Caki2 (cell line): ENCODE results near the gene SLC17A9. TPM values are rescaled to one million over a fixed set of nuclear protein-coding genes. Genes with fewer than 3 reads are reported as not detected.

Source experiments
- DNase-seq: peaks from one replicate; pipeline ENCODE4 v3.0.0-alpha.2; 2015; ENCODE audit warnings: low read depth
- in situ Hi-C: cut with HindIII; loops from 2 replicates; pipeline ENCODE4 v1.10.0; 2016; ENCODE audit warnings: low sequenced_read_pairs, low pct_unique_long_range_greater_than_20kb, mixed read lengths
- total RNA-seq: library from RNA; depleted of rRNA; stranded (reverse); fragments of >200 nt; shearing (Covaris generic); gene quantifications from 2 replicates; pipeline ENCODE4 v1.2.3, GENCODE V29; 2014; ENCODE audit warnings: low replicate concordance

SLC17A9 gene
- total RNA-seq, 1 experiment from 2014 or later: 5.5 TPM

DNA sequence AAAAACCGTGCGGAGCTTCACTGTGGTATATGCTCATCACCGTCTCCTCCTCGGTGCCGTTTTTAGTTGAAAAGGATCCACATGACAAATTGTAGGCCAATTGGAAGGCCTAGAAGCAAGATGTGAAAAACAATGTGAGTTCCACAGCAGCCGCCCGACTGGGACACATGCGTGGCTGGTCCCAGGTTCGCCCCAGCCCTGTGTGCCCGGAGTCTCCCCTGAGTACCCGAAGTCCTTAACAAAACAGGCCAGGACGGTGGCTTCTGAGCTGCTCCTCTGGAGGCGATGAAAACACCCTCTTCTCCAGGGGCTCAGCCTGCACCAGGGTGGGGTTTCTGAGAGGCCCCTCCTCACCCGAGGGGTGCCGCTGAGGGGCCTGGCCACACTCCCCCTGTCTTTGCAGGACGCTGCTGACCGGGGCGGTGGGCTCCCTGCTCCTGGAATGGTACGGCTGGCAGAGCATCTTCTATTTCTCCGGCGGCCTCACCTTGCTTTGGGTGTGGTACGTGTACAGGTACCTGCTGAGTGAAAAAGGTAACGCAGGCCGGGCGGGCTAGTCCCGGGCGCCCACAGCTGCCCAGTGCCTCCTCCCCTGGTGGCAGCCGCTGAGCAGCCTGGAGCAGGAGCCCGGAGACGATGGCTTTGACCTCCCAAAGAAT lies 9.8 kb downstream of the SLC17A9 start:
- in situ Hi-C loops: no loop called here
- DNase-seq: no peak

DNA sequence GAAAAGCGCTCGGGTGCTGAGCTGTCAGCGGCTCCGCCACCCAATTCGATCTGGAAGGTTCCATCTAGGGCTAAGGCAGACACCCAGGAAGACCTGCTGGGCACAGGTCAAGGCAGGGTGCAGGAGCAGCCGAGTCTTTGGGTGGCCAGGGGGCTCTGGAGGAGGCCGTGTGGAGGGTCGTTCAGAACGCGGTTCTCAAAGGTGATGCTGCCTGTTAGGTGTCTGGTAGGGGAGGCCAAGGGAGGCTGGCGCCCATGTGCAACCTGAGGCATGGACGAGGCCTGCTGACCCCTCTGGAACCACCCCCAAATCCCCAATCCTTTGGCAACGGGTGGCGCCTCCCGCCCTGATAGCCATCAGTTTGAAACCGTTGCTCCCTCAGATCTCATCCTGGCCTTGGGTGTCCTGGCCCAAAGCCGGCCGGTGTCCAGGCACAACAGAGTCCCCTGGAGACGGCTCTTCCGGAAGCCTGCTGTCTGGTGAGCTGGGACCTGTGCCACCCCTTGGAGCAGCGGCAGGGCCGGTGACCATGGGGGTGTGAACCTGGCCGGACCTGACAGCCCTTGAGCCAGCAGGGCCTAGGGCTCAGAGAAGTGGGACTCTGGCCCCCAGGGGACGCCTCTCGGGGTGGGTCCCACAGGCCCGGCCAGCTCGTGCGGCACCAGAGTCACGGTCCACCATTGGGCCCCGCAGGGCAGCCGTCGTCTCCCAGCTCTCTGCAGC lies 10.5 kb downstream of the SLC17A9 start:
- in situ Hi-C loops: no loop called here

DNA sequence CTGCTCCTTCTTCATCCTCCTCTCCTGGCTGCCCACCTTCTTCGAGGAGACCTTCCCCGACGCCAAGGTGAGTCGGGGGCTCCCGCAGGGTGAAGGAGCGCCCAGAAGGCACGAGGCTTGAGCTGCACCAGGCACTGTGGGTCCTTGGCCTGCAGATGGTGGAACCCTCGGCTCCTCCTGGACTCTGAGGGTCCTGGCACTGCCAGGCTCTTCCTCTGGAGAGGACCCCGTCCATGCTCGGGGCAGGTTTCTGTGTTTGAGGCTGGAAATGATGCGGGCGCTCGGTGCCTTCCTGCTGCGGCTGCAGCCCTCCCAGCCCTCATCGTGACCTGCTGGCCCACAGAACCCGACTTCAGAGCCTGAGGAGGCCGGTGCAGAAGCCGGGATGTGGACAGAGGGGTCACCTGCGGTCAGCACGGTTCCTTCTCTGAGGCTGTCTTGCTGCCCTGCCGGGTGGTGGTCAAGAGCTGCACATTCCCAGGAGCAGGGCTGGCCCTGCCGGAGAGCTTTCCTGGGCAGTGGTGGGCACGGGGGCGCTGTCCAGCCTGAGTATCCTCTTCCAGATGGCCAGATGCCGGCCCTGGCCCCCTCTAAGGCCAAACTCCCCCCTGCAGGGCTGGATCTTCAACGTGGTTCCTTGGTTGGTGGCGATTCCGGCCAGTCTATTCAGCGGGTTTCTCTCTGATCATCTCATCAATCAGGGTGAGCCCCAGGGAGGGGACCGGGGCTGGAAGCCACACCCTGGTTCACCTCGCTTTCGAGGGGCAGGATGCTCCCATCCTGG lies 11.3 kb downstream of the SLC17A9 start:
- DNase-seq: no peak
- in situ Hi-C loops: no loop called here

More for the DNA sequence above, 10.5 kb downstream of the SLC17A9 start:
- no peak for DNase-seq

DNA sequence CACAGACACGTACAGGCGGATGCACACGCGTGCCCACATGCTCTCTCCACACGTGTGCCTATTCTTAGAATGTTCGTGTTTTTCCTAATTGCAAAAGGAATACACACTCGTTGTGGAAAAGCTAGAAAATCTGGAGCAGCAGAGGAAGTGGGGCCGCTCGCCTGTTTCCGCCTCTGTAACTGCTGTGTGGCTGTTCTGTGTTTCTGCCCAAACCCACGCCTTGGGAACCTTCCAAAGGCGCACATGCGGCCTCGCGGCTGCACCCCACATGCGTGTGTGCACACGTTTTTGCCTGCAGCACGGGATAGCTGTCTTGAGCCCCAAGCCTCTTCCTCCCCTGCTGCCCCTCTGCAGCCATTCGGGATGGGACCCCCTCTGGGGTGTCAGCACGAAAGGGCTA lies 12.2 kb downstream of the SLC17A9 start:
- in situ Hi-C loops: no loop called here
- no peak for DNase-seq

DNA sequence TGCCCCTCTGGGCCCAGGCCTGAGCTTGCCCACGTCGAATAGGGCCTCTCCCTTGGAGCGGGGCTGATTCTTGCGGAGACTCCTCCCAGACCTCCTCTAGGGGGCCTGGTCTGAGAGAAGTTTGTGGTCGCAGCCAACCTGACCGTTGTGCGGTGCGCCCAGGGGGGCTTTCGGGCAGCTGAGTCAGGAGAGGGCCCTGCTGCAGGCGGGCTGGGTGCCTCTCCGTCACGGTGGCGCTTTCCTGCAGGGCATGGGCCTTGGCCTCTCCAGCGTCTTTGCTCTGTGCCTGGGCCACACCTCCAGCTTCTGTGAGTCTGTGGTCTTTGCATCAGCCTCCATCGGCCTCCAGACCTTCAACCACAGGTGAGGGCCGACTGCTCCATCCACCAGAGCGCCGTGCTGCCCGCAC lies 12.9 kb downstream of the SLC17A9 start:
- no peak for DNase-seq
- in situ Hi-C loops: no loop called here

DNA sequence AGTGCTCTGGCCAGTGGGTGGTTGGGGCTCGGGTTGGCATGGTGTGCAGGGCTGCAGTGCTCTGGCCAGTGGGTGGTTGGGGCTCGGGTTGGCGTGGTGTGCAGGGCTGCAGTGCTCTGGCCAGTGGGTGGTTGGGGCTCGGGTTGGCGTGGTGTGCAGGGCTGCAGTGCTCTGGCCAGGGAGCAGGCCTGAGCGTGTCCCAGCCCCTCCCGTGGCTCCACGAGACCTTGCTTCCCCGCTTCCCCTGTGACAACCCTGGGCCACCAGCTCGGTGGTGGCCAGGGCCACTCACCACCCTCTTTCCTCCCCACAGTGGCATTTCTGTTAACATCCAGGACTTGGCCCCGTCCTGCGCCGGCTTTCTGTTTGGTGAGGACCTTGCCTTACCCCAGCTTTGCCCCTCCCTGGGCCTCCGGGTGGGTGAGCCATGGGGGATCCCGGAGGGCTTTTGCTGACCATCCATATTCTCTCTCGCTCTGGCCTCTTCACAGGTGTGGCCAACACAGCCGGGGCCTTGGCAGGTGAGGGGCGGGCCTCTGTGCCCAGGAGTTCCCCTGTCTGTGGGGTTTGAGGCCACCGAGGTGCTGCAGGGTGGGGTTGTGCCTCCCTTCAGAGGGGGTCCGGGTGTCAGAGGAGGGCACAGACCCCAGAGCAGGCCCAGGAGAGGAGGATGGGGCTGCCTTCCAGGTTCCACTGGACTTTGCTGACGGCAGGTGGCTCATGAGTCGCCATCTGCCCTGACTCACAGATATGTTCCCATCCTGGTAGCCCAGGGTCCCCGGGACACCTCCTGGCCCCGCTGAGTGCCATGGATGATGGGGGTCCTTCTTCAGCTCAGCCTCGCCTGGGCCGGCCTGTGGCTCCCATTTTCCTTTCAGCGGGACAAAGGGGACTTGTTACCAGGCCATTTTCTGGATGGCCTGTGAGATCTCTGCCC lies 14.0 kb downstream of the SLC17A9 start:
- in situ Hi-C loops: no loop called here
- DNase-seq: no peak

DNA sequence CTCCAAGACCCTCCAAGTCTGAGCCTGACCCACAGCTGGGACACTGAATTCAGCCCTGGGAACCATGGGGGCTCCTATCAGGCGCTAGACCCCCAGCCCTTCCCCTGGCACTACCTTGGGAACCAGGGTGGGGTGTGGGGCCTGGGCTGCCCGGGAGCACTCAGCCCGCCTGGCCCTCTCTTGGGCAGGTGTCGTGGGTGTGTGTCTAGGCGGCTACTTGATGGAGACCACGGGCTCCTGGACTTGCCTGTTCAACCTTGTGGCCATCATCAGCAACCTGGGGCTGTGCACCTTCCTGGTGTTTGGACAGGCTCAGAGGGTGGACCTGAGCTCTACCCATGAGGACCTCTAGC lies 14.6 kb downstream of the SLC17A9 start:
- DNase-seq: no peak
- in situ Hi-C loops: no loop called here

DNA sequence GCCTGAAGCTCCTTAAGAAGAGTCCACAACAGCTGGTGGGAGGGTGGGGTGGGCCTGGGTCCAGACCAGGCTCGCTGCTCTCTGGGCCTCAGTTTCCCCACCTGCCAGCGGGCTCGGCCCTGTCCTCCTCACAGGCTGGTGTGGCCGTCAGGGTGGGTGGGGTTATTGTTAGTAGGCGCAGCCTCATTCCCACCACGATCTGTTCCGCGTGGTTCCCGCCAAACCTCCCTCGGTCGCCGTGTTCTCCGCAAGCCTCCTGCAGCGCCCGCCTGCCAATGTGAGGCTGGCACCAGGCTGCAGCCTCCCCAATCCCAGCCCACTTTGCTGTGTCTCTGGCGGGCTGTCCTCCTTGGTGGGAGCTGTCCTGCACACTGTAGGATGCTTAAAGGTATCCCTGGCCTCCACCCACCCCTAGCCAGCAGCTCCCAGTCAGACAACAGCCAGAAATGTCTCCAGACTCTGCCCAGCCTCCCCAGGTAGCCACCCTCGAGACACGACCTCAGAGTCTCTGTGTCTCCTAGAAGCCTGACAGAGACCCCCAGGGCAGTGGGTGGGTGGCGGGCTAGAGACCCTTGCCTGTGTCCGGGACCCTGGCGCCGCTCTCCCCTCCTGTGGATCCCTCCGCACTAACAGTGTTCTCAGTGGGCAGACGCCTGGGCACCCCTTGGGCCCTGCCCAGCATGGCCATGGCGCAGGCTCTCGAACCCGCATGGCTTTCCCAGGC lies 15.3 kb downstream of the SLC17A9 start:
- no peak for DNase-seq

DNA sequence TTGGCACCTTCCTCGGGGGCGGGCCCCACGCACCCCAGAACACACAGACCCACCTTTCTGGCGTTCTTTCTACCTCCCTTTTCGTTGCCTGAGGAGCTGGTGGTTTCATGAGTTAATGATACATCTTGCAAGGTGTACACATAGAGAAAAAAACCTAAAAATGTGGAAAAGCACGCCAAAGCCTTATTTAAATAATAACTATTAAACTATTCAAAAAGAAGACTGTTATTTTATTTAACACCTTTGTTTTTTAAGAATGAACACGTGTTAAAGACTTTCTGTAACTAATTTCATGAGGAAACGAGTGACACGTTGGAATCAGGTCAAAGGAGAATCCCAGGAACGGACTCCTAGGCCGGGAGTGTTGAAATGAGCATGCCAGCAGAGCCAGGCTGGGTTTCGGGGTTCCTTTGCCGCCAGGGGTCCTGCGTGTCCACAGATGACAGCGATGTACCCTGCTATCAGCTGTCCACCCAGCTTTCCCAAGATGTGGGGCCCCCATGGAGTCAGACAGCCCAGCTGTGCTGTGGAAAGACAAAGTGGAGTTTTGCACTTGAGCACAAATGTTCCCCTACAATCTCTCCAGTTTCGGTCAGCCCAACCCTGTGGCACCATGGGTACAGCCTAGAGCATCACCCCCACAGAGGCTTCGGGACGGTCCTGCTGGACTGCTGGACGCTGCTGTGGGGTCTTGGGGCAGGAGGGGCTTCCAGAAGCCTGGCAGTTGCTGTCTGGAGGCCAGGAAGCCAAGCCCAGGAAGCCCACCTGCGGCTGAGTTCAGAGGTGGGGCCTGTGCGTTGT lies 16.1 kb downstream of the SLC17A9 start:
- no peak for DNase-seq
- in situ Hi-C loops: no loop called here

More for the DNA sequence above, 15.3 kb downstream of the SLC17A9 start:
- in situ Hi-C loops: no loop called here

DNA sequence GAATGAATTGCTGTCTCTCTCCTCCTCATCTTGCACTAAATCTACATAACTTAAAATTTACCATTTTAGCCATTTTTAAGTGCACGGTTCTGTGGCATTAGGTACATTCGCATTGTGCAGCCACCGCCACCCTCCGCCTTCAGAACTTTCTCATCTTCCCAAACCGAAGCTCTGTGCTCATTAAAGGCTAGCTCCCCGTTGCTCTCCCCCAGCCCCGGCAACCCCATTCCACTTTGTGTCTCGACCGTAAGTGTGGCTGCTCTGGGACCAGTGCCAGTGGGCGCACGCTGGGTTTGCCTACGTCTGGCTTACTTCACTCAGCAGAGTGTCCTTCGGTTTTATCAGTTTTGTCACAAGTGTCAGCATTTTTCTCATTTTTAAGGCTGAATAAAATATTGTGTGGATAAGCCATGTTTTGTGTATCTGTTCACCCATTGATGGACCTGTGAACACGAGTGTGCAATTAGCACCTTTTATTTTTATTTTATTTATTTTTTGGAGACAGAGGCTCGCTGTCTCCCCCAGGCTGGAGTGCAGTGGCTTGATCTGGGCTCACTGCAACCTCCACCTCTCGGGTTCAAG lies 16.8 kb downstream of the SLC17A9 start:
- in situ Hi-C loops: no loop called here
- no peak for DNase-seq

DNA sequence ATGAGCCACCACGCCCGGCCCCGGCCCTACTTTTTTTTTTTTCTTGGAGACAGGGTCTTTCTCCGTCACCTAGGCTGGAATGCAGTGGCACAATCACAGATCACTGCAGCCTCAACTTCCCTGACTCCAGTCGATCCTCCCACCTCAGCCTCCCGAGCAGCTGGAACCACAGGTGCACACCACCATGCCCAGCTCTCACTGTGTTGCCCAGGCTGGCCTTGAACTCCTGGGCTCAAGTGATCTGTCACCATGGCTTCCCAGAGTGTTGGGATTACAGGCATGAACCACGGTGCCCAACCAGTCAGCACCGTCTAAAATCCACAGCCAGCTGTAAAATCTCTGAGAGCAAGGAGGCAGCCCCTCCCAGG lies 17.4 kb downstream of the SLC17A9 start:
- in situ Hi-C loops: no loop called here
- DNase-seq: no peak

DNA sequence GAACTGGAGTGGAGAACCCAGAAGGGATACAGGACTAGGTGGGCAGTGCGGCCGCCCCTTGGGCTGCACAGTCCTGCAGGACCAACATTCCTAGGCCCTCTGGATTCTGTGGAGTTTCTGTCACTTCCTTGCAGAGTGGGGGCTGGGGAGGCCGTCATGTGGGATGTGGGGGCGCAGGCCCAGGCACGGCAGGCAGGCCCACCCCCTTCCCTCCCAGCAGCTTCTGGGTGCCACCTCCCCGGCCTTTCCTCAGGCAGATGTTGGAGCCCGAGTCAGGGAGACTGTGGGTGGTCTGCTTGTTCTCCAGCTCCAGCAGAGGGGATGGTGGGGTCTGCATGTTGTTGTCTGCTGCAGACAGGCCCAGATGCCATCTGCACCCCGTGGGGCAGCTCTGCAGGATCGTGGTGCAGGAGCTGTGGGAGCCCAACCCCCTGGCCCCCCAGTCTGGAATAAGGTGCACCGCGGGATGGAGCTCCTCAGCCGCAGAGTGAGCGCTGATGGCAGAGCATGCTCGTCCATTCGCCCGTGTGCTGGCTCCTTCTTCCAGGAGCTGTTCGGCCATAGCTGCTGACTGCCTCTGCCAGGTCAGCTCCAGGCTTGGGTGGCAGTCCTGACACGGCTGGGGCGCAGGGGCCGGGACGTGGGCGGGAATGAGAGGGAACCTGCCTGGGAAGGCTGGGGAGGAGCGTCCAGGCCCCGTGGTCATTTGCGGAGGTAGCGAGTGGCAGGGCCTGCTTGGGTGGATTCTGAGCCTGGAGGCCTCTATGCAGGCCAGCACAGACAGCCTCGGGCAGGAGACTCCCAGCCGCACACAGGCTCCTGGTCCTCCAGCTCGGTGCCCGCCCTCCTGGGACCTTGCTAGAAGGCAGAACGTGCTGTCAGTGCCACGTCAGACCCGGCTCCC lies 18.1 kb downstream of the SLC17A9 start:
- no peak for DNase-seq
- in situ Hi-C loops: no loop called here

DNA sequence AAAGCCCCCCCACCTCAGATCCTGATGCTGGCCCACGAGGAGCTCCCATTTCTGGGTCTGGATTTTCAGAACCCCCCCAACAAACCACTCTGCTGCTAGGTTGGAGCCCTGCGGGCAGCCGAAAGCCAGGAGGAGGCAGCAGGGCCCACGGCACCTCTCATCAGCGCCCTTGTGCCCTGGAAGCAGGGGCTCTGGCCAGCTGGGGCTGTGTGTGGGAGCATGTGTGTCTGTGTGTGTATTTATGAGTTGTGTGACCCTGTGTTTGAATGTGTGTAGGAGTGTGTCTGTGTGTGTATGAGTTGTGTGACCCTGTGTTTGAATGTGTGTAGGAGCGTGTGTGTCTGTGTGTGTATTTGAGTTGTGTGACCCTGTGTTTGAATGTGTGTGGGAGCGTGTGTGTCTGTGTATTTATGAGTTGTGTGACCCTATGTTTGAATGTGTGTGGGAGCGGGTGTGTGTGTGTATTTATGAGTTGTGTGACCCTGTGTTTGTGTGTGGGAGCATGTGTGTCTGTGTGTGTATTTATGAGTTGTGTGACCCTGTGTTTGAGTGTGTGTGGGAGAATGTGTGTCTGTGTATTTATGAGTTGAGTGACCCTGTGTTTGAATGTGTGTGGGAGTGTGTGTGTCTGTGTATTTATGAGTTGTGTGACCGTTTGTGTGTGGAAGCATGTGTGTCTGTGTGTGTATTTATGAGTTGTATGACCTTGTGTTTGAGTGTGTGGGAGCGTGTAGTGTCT lies 18.9 kb downstream of the SLC17A9 start:
- no peak for DNase-seq
- in situ Hi-C loops: no loop called here

DNA sequence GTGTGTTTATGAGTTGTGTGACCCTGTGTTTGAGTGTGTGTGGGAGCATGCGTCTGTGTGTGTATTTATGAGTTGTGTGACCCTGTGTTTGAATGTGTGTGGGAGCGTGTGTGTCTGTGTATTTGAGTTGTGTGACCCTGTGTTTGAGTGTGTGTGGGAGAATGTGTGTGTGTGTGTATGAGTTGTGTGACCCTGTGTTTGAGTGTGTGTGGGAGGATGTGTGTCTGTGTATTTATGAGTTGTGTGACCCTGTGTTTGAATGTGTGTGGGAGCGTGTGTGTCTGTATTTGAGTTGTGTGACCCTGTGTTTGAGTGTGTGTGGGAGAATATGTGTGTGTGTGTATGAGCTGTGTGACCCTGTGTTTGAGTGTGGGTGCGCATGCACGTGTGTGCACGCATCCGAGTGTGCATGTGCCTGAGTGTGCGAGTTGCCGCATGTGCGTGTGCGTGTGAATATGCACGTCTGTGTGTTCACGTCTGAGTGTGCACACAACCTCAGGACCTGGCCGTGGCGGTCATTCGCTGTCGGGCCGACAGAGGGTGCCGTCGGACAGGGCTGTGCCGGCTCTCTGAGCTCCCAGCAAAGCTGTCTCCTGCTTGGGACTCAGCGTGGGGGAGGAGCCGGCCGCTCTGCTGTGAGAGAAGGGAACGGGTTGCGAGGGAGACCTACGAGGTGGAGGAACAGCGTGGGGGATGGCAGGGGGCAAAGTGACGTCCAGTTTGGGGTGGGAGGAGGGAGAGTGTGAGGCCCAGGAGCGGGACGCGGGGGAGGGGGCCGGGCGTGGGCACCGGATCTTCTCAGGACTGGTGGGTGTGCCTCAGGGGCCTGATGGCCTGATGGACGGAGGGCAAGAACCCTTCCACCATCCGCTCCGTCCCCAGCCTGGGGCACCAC lies 19.7 kb downstream of the SLC17A9 start:
- in situ Hi-C loops: no loop called here

More for the DNA sequence above, 19.7 kb downstream of the SLC17A9 start:
- peak; percentile 71 for DNase-seq
